IPS DF 19.7 (cell line): ENCODE data around the gene MID1.

Experiments used
- DNase-seq: peaks from one replicate; pipeline ENCODE4 v3.0.0-alpha.2; 2013; ENCODE audit warnings: low read depth, low spot score

The MID1 gene

DNA sequence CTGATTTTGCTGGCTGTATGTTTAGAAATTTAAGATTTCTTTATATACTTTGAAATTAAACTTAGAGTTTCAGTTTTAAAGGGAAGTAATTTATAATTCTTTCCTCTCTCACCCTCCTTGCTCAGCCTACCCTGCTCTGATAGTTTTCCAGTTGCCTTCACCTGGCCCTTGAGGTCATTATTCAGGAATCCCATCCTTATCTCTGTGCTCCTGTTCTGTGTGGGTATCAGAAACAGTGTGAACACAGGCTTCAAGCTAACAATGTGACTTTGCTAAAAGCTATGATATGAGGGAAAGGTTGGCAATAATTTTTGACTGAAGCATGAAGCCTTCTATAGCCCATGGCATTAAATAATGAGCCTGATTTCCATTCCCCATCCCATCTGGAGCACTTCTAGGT is 128.1 kb downstream of the MID1 start:
- no peak for DNase-seq

DNA sequence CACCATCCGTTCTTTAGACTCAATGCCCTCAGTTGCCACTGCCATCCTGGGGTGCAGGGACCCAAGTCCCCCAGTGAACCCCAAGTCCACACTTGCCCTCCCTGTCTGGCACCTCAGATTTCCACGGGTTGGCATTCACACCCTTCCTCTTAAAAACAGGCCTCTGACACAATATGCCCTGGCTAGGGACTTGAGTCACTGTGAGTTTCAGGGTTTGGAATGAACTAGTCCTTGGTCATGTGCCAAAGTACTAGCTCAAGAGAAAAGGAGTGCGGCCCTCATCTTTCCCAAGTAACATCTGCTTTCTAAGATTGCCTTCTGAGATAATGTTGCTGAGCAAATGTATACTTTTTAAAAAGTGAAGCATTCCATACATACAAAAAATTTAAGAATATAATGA is 134.0 kb downstream of the MID1 start:
- no peak for DNase-seq

DNA sequence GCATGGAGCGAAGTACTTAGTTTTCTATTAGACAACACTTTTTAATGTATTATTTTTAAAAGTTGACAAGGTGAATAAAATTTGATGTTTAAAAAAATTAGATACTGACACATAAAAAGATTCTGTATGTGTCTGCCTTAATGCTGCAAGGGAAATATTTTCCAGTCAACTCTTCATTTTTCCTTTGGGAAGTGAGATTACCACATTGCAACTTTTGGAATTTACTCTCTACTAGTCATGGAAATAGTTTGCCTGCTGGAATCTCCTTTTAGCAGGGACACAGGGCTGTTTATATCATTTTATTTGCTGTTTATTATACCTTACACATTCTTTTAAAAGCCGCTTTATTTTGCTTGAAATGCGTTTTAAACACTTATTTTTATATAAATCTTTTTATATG is 135.1 kb downstream of the MID1 start:
- DNase-seq, result no peak

DNA sequence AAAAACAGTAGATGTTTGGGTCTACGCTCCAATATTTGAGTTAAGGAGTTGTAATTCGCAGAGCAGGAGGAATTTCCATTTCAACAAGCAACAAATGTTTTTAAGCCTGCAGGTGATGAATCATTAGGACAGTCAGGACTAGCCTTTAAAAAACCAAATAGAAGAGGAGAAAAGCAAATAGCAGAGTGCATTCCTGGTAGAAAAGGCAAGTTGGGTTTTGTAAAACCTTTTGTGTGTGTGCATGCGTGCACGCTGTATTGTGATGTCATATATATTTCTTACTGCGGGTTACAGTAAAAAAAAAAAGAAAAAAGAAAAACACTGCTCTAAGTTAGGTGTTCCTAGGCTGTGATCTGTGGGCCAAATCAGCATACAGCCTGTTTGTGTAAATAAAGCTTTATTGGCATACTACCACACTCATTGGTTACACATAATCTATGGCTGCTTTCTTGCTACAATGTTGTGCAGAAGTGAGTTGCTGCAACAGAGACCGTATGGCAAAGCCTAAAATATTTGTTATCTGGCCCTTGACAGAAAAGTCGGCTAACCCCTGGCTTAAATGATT is 135.6 kb downstream of the MID1 start:
- no peak for DNase-seq

DNA sequence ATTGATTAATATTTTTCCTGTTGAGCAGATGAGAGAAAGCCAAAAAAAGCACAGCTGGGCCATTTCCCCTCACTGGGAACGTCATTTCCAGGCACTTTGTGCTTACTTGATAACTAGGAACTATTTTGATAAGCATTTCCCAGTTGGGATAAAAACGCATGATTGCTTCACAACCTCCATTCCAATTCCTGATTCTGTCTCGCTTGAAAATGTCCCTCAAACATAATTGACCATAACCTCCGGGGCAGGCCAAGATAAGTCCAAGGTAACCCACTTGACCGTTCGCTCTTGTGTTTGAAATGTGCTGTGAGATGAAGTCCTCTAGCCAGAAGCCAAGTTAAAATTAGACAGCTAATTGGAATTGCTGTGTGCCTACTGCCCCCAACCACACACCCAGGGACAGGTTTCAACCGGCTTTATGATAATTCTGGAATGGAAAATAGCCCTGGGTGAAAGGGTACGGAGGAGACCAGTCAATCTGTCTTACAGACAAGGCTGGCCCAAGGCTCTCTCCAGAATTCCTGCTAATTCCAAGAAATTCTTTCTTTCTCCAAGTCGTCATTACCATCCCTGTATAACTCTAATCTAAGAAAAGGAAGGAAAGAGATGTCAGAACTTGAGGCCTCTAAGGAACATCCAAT is 137.1 kb downstream of the MID1 start:
- DNase-seq, result no peak

DNA sequence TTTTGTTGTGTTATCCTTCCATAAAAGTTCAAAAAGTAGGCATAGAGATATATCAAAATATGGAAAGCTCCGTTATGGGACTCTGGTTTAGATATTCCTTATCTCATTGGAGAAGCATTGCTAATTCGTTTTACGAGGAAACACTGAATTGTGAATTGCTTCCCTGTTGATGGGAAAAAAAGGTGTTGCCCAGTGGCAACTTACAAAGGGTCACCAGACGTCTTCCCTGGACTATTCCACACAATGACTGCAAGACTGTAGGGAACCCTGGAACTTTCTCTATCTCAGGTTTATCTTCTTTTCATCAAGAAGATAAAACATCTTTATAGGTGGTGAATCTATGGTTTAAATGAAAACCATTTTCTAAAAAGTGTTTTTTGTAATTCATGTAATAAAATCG is 137.7 kb downstream of the MID1 start:
- no peak for DNase-seq

DNA sequence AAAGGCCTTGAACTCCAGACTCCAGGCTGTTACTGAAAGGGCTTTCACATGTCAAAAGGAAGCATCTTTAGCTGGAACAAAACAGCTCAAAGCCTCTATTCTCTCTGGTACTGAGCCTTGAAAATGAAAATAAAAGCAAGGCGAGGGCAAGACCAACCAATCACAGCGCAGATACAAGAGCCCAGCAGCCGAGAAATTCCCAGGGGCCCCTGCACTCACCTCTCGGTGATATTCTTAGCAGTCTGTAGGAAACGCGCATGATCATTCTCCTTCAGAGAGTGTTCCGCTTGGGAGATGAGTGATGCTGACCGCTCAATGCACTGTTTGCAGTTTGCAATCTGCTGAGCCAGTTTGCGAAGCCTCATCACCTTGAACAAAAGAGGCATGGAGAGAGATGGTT is 138.1 kb downstream of the MID1 start:
- no peak for DNase-seq

DNA sequence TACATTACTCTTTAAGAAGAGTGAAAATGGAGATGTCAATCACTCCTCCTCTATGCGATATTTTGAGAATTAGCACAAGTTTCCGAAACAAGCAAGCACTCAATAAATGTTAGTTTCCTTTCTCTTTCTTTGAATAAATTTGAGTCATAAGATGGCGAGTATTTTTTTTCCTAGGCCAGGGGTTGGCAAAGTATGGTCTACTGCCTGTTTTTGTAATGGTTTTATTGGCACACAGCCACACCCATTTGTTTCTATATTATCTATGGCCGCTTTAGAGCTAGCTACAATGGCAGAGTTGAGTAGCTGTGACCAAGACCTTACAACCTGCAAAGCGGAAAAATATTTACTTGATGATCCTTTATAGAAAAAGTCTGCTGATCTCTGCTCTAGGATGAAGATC is 139.5 kb downstream of the MID1 start:
- no peak for DNase-seq

DNA sequence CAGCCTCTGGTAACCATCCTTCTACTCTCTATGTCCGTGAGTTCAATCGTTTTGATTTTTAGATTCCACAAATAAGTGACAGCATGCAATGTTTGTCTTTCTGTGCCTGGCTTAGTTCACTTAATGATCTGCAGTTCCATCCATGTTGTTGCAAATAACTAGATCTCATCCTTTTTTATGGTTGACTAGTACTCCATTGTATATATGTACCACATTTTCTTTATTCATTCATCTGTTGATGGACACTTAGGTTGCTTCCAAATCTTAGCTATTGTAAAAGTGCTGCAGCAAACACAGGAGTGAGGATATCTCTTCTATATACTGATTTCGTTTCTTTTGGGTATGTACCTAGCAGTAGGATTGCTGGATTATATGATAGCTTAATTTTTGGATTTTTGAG is 140.9 kb downstream of the MID1 start:
- no peak for DNase-seq

DNA sequence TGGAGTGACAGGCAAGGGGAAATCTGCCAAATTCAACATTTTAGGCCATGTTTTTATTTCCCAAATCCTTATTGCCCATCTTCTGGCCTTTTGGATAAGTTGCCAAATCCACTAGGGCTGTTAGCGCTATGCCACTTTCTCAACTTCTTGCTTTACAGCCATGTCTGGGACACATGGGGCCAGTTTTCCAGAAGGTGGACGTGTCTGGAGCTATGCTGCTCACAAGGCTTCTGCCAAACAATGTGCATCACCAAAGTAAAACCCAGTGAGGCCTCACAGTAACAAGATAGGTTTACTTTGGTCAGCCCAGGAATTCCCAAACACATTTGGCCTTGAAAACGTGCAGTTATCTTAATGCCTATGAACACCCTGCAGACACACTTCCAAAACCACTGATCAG is 142.9 kb downstream of the MID1 start:
- no peak for DNase-seq

DNA sequence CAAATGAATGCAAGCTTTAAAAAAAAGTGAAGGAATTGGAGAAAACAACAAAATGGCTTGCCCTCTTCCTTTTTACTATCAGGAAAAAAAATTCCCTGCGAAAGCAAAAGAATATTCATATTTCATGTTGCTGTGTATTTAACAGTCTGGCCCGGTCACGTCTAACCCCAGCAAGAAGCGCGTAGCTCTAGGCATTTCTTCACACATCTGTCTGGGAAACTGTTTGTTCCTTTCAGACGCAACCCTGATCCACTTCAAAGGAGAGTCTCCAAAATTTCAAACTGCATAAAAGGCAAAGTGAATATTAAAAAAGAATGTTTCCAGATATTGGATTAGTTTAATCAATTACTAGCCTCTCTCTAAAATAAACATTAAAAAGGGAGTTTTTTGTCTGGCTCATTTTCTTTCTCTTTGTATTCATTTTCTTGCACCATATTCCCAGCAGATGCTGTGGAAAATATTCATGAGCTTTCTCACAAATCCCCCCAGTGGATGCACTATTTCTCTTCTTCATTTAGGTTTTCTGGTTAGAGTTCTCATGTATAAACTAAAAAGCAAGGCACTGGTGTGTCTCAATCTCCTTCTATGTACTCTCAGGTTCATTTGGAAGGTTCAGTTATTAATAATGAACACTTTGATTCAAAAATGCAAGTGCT is 145.3 kb downstream of the MID1 start:
- no peak for DNase-seq

DNA sequence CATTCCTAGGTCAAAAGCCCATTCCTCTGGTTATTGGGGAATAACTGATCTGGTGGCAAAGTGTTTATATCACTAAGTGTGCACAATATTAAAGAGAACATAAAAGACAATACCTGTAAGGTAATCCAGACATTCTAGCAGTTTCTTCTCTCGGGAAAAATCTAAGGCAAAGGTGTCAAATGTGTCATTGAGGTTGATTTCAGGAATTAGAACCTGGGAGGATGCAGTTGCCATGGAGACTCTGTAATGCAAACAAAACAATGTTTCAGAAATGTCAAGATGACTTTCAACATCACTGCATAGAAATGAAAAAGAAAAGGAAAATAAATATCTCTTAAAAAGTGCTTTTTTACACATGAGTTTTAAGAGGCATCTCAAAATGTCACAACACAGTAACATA is 145.9 kb downstream of the MID1 start:
- DNase-seq, result no peak

DNA sequence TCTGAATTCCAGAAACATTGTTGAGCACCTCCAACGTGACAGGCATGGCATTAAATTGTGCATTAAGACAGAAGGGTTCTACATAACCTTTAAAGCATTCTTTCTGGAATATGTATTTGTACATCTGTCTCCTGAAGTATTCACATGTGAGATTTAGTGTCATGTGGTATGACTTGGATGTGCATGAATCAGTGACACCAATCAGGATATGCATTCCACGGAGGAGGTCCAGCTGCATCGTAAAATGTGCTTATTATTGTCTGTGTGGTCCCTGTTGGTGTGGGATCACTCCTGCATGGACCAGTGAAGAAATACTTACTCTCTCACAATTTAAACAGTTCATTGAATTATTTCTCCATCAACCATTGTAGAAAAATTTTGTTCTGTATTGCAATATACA is 149.0 kb downstream of the MID1 start:
- no peak for DNase-seq

DNA sequence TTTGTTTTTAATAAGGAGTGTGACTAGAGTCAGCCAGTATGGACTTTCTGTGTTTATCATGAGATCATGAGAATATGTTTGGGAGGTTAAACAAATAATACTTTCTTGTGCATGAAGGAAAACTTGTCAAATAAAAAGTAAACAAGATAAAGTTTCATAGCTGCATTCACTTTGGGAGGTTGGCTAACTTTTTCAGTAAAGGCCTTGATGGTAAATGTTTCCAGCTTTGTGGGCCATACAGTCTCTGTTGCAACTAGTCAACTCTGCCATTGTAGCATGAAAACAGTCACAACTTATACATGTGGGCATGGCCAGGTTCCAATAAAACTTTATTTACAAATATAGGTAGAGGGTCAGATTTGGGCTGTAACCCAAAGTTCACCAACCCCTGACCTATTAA is 150.4 kb downstream of the MID1 start:
- no peak for DNase-seq

DNA sequence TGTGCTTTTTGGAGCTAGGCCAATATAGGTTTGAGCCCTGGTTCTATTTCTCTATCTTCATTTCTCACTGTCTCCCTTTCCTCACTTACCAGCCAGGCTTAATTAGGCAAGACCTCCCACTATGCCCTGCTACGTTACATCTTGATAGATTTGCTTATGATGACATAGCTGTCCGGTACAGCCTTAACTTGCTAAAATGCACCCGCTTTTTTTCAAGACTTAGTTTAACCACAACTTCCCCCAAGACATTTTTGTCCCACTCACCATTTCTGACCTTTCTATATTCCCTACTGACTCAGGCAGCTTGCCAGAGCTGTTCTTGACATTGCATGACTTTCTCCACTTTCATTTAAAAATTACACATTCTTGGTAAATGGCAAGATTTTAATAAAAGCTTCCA is 152.6 kb downstream of the MID1 start:
- no peak for DNase-seq

DNA sequence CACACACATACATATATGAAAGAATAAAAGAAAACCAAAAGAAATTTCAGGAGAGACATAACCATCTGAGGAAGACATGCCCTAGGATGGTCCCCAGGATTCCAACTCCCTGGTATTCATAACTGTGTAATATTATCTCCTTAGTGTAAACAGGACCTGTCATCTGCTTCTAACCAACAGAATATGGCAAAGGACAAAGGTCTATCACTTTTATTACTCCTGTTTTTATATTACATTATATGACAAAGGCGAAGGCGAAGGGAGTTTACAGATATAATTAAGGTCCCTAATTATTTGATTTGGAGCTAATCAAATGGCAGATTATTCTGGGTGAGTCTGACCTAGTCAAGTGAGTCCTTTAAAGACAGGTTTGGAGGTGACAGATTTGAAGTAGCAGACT is 155.1 kb downstream of the MID1 start:
- DNase-seq, result no peak

DNA sequence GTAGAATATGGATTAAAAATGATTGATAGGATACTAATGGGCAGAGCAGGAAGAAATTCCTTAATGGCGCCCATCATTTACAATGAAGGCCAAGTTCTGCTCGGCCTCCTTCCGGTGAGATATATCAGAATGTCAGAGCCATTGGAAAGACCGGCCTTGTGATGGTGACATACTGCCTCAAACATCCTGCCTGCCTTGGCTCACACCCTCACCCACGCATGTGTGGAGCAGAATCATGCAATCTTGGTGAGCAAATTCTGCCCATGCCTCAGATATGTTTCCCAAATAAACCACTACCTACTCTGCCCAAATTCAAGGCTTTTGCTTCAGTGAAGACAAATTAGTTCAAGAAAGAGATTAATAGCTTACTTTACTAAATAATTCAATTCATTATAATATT is 163.3 kb downstream of the MID1 start:
- no peak for DNase-seq

DNA sequence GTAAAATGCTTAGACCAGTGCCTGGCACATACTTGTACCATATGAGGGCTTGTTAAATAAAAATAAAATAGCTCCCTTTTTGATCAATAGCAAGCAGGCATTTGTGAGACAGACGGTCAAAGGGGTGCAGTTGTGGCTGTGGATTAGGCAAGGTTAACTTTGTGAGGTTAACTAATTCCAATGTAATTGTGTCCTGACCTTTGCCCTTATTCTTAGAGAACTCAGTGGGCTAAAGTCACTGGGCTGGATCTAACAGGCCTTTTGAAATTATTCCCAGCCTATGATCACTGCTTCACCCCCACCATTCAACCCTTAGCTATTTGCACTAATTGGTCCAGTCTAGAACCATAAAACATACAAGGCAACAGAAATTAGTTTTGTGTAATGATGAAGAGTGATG is 166.4 kb downstream of the MID1 start:
- DNase-seq, result no peak

DNA sequence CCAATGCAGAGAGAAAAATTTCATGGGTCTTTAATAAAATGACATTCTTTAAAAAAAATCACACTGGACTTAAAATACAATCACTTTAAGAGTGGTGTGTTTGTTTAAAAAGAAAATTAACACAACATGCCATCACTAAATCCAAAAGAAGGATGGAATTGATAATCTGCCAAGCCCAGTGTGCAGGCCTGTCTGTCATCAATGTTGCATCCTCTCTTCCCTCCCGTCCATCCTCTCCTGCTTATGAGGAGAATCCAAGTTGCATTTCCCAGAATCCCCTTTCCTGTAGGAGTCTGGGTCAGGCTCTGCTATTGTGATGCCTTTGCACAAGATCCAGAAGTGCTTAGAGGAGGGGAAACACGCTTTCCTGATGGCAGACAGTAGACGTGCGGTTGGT is 169.4 kb downstream of the MID1 start:
- no peak for DNase-seq

DNA sequence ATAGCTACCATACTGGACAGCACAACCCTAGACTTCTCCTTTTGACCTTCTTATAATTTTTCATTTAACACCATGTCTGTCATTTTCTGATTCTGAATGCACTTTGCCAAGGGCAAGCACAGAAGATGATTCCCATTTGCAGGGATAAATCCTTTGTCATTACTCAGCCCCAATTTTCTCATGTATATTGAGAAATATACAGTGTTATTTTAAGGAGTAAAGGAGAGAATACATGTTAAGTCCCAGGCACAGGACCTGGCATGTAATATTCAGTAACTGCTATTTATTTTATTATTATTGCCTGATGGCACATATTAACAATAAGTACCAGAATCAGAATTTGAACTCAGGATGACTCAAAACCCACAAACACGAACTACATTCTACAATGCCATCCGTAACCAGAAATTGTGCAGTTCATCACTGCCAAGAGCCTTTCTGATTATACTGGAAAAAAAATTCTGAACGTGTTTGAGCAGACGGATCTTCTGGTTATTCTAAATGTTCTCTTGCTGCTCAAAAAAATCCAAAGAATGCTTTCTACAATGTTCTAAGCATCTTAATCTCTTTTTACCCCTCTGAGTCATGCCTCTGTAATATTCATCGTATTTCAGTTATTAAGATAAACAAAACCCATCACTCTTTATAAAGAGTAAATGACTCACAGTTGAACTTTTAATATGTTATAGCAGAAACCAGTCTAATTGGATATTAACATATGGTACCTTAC is 170.0 kb downstream of the MID1 start:
- DNase-seq, result no peak

DNA sequence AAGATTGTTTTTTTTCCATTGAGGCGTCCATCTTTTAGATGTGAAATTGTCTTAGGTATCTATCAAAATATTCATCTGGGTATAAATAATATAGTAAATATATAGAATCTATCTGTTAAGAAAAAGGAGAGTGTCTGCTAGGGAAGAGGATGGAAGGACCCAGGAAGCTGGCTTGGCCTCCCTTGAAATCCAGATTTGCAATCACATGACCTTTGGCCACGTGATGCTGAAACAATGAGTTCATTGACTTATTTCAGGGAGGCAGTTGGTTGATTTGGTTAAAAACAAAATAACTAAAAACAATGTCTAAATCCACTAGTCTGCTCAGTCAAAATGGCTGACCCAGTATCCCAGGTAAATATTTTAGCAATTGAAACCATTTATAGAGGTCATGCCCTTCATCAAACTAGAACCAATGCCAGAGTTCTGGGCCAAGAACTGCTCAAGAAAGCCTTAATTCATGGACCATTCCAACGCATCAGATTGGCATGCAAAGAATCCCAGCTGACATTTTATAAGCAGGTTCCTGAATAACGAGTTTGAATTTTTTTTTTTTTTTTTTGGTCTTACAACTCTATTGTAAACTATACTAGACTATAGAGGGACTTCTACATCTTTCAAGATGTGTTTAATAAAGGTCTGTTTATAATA is 172.7 kb downstream of the MID1 start:
- DNase-seq, result no peak

DNA sequence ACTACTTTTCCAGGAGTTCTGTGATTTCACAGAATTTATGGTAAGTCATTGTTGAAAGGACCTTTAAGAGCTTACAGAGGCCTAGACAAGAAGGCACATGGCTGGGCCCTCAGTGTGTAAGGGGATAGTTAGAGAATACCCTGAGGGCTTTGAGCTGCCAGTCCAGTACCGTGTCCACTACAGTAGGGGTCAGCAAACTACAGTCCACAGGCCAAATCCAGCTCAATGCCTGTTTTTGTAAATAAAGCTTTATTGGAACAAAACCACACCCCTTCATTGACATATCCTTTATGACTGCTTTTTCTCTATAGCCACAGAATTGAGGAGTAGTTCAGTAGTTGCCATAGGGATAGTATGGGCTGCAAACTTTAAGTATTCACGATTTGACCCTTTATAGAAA is 176.2 kb downstream of the MID1 start:
- no peak for DNase-seq
